Cortex of kidney (tissue), 1 donor: ENCODE results near the gene EMC7.
"Not testable (repeated sequence)": the region's sequence is repeated elsewhere in the genome, so short reads cannot be mapped to it uniquely, and the experiment has no call there.

ENCODE experiments used
- DNase-seq: peaks from one replicate; lab custom pipeline; 2025; lab: John Stamatoyannopoulos, UW

The EMC7 gene

DNA sequence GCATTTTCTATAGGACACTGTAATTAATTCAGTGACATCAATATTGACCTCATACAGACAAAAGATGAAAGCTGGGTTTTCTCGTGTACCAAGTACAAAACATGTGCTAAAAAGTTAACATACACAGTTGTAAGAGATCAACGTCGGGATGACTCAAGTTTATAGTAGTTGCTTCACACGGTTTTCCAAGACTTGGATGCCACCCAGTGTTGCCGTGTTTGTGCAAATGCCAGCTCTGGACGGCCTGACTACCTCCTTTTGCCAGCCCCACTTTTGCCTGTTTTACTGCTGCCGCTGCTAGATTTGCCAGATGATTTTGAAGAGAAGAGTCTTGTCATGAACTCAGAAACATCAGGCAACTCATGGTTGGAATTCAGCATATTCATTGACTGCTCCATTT lies 17.6 kb downstream of the EMC7 start:
- no peak for DNase-seq

DNA sequence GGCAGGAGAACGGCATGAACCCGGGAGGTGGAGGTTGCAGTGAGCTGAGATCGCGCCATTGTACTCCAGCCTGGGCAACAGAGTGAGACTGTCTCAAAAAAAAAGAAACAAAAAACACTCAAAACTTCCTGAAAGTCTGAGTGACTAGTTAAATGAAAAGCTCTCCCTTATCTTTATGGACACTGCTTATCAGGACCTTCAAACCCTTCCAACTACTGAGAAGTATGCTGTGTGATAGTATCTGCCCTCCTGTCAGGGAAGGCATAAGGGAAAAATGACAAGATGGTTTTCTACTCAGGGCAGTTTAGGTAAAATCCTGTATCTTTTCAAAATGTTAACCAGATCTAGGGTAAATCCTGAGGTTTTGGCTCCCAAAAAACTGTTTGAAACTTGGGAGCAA lies 21.8 kb downstream of the EMC7 start:
- DNase-seq, result no peak

DNA sequence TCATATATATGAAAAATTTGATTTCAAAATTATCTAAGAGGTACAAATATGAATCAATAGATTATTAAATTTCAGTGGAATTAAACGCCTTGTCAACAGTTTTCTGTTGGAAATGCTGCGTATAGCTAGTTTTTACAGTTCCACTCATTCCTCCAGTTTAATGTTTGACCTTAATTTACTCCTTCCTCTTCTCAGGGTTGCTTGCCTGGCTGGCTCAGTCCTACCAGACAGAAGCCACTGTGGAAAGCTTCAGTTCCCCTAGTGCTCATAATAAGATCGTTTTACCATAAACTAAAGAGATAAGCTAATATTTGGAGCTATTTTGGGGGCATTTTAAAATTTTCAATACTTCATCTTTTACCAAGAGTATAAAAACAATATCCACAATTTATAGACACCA lies 22.8 kb downstream of the EMC7 start:
- no peak for DNase-seq

DNA sequence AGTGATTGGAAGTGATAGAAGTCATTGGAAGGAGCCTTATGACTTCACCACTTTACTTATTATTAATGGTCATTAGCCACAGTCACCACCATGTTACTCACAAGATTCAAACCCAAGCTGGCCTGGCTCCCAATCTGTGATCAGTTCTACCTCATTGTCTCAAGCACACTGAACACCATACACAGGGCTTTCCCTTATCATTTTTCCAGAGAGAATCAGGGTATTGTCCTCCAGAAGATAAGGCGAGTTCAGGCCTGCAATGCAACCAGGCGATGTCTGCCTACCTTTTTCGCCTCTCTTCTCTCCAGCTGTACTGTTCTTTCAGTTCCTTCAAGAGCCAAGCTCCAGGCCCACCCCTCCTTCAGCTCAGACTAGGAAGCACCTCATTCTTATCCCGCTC lies 24.9 kb downstream of the EMC7 start:
- DNase-seq, result no peak

DNA sequence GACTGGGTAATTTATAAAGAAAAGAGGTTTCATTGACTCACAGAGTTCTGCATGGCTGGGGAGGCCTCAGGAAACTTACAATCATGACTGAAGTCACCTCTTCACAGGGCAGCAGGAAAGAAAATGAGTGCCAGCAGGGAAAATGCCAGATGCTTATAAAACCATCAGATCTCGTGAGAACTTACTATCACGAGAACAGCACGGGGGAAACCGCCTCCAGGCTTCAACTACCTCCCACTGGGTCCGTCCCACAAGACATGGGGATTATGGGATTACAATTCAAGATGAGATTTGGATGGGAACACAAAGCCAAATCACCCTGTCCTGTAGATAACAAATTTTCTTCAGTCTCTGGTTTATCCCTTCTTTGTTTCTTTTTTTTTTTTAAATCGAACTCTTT lies 31.7 kb downstream of the EMC7 start:
- DNase-seq, result no peak

DNA sequence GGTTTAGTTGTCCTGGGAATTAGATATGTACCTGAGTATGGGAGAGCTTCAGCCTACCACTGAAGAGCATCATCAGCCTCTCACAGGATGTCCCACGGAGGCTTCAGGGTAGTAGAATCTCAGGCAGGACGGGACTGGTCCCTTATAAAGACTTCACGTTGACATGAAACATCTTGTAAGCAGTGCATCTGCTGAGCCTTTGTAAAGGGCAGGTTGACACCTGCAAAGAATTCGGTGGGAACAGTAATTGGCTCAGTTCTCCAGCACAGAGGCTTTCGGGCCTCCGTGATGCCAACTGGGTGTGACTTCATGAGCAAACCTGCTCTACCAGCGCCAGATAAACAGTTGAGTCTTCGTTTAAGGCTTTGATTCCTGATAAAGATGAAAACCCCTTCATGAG lies 35.7 kb downstream of the EMC7 start:
- no peak for DNase-seq

DNA sequence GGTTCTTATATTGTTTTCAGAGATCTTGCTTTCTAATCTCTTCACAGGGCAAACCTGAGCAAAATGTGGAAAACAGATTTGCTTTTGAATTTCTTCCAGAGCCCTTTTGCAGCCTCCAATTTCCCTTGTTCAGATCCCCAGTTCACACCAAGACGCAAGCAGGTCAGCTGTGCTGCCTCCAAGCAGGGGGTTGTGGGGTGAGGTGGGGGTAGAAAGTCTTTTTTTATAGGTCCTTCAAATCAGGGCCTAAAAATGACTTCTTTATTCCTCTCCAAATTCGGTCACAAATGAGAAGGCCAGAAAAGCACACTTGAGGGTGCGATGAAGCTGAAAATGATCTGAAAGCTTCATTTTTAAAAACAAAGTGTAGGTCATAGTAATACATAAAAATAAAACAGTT lies 36.4 kb downstream of the EMC7 start:
- DNase-seq, result no peak

DNA sequence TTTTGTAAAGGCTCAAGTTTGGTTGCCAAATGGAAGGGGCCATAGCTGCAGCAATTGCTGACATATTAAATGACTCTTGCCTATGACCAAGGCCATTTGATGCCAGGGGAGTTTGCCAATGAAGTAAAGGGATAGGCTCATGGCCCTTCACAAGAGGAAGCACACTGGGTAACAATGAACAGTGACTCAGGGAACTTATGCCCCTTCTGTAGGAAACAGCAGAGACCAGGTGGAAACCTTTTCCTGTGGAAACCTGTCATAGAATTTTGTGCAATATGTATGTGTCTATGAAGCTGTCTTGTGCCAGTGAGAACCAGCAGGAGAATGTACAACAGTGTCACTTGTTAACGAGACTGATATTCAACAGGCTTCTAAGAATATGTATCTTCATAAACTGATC lies 37.2 kb downstream of the EMC7 start:
- DNase-seq, result no peak

DNA sequence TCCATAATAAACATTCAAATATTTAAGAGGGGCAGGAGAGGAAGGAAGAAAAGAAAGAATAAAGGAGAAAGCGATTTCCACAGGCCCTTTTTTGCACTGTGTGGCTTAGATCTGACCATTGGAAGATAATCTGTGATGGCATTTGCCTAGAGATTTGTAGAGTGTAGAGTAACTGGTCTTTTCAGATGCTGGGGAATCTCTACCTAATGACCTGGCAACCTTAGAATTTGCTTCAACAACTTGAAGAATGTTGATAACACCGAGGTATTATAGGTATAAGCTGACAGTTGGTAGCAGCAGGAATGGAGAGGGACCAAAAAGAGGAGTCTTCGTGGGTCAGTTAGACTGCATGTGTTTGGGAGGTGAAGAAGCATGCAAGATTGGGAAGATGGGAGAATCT lies 41.7 kb downstream of the EMC7 start:
- DNase-seq, result no peak

DNA sequence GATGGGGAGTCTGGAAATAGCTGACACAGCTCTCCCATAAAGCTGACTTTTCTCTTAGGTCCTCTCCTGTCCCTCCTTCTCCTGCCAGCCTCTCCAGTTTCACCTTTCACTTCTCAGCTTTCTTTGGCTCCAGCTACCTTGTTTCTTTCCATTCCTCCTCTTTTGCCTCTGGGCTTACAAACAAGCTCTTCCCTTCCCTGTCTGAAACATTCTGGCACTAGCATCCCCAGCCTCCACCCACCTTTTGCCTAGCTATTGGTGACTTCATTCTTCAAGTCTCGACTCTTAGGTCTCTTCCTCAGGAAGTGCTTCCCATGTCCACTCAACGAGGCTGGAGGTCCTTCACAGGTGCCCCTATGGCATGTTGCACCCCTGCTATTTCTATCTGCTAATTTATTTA lies 42.2 kb downstream of the EMC7 start:
- DNase-seq, result no peak

DNA sequence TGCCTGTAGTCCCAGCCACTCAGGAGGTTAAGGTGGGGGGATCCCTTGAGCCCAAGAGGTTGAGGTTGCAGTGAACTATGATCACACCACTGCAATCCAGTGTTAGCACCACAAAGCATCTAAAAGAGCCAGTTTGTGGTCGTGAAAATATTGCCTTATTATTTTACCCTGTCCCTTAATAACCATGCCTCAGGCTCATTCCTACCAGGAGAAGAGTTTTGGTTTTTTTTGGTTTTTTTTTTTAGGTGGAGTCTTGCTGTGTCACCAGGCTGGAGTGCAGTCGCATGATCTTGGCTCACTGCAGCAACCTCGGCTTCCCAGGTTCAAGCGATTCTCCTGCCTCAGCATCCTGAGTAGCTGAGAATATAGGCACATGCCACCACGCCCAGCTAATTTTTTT lies 44.8 kb downstream of the EMC7 start:
- DNase-seq, result no peak

DNA sequence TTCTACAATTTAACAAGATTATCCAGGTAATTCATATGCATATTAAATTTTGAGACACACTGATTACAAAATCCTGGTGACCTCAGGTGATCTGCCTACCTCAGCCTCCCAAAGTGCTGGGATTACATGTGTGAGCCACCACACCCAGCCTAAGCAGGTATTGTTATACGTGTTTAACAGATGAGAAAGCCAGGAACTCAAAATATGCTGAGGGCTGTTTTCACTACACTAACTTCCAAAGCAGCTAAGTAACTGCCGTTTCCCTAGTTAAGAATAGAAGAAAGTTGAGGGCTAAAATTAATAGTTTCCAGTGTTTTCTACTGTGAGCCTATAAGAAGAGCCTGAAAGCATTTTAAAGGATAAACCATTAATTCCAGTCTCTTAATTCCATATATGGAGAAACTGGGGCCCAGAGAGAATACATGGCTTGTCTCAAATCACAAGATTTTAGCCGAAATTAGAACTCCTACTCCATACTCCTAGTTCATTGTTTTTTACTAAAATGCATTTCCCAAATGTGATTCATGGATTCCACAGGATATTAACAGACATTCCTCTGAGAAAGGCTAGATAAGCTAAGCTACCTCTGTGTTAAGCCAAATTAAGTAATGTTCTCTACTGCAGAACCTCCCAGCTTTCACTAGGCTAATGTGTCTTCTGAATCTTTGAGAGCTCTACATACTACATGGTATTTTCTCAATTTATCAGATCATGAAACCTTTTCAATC lies 45.6 kb downstream of the EMC7 start:
- DNase-seq, result no peak

DNA sequence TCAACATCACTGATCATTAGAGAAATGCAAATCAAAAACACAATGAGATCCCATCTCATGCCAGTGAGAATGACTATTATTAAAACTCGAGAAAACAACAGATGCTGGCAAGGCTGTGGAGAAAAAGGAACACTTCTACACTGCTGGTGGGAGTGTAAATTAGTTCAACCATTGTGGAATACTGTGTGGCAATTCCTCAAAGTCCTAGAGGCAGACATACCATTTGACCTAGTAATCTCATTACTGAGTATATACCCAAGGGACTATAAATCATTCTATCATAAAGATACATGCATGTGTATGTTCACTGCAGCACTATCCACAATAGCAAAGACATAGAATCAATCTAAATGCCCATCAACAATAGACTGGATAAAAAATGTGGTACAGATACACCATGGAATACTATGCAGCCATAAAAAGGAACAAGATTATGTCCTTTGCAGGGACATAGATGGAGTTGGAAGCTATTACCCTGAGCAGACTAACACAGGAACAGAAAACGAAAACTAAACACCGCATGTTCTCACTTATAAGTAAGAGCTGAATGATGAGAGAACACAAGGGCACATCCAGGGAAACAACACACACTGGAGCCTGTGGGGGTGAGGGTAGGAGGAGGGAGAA lies 47.5 kb downstream of the EMC7 start:
- no peak for DNase-seq

DNA sequence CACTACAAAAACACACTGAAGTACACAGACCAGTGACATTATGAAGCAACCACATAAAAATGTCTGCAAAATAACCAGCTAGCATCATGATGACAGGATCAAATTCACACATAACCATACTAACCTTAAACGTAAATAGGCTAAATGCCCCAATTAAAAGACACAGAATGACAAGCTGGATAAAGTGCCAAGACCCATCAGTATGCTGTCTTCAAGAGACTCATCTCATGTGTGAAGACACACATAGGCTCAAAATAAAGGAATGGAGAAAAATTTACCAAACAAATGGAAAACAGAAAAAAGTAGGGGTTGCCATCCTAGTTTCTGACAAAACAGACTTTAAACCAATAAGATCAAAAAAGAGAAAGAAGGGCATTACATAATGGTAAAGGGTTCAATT lies 51.3 kb downstream of the EMC7 start:
- DNase-seq, result not testable (repeated sequence)

DNA sequence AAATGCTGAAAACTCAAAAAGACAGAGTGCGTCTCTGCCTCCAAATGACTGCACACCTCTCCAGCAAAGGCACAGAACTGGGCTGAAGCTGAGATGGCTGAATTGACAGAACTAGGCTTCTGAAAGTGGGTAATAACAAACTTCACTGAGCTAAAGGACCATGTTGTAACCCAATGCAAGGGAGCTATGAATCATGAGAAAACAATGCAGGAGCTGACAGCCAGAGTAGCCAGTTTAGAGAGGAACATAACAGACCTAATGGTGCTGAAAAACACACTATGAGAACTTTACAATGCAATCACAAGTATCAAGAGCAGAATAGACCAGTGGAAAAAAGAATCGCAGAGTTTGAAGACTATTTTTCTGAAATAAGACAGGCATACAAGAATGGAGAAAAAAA lies 52.5 kb downstream of the EMC7 start:
- DNase-seq, result no peak

DNA sequence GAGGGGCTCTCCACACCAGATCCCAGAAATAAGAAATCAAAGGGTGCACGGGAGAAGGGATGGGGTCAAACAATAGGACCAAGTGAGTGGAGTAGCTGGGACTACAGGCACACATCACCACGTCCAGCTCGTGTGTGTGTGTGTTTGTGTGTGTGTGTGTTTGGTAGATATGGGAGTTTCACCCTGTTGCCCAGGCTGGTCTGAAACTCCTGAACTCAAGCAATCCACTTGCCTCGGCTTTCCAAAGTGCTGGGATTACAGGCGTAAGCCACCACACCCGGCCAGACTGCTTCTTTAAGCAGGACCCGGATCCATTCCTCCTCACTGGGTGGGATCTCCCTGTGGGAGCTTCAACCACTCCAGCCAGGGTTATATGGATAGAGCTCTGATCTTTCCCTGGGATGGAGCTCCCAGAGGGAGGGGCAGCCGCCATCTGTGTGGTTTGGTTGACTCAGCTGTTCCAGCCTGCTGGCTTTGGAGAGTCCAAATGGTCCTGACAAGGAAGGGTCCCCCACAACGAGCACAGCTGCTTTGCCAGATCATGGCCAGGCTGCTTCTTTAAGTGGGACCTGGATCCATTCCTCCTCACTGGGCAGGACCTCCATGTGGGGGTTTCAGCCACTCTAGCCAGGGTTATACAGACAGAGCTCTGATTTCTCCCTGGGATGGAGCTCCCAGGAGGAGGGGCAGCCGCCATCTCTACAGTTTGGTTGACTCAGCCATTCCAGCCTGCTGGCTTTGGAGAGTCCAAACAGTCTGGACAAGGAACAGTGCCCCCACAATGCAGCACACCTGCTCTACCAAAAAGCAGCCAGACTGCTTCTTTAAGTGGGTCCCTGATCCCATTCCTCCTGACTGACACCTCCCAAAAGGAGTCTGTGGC lies 53.5 kb downstream of the EMC7 start:
- DNase-seq, result no peak

DNA sequence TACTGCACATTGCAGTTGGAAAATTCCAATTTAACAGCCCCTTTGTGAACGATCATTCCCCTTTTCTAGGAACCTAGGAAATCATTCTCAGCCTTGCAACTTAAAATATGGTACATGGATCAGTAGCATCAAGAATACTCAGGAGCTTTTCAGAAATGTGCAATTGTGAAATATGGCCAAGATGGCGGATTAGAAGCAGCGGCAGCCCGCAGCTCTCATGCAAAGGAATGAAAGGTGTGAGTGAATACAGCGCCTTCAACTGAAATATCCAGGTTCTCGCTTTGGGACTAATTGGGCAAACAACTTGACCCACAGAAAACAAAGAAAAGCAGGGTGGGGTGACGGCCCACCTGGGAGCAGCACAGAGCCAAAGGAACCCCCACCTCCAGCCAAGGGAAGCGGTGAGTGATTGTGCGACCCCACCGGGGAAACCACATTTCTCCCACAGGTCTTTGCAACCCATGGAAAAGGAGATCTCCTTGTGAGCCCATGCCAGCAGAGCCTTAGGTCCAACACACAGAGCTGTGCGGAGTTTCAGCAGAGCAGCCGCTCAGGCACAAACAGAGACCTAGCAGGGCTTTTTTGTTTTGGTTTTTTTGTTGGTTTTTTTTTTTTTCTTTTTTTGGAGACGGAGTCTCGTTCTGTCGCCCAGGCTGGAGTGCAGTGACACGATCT lies 55.1 kb downstream of the EMC7 start:
- no peak for DNase-seq

DNA sequence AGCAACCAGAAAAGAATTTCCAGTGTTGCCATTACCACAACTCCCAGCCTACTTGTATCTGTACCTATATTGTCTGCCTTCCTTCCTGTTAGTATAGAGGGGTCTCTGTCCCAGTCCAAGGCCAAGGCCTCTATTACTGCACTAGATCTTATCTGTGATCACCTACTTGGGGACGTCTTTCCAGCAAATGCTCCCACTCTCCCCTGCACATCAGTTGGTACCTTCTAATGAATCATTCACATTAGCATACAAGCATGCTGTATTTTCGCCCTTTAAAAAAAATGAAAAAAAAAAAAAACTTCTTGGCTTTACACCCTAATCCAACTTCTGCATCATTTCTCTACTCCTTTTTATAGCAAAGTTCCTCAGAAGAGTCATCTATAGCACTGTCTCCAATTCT lies 57.8 kb downstream of the EMC7 start:
- no peak for DNase-seq

DNA sequence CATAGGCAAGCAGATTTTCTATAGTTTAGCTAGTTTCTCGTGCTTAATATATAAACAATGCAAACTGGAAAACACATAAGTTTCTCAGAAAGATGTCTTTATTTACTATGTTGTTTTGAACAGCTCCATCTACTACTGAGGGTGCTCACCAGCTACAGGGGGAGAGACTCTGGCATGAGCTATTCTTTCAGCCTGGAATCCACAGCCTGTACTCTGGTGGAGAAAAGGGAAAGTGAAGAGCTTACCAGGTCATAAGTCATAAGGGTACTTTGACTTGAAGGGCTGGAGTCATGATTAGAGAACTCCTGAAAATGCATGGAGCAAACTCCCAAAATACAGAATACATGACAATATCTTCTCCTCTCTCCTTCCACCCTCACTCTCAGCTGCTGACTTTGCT lies 58.3 kb downstream of the EMC7 start:
- DNase-seq, result no peak

DNA sequence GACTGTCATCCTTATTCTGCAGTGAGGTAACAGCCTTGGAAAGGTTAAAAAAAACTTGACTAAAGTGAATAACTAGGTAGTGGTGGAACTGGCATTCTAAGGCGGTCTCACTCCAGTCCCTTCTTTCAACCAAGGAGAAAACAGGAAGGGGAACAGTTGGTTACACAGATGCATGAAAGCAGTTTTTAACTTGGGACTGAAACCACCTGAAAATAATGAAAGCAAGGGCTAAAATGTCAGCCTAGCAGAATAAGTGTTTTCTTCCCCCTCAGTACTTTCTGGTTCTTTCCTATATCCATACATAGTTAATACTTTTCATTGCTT lies 61.9 kb downstream of the EMC7 start:
- DNase-seq, result no peak

DNA sequence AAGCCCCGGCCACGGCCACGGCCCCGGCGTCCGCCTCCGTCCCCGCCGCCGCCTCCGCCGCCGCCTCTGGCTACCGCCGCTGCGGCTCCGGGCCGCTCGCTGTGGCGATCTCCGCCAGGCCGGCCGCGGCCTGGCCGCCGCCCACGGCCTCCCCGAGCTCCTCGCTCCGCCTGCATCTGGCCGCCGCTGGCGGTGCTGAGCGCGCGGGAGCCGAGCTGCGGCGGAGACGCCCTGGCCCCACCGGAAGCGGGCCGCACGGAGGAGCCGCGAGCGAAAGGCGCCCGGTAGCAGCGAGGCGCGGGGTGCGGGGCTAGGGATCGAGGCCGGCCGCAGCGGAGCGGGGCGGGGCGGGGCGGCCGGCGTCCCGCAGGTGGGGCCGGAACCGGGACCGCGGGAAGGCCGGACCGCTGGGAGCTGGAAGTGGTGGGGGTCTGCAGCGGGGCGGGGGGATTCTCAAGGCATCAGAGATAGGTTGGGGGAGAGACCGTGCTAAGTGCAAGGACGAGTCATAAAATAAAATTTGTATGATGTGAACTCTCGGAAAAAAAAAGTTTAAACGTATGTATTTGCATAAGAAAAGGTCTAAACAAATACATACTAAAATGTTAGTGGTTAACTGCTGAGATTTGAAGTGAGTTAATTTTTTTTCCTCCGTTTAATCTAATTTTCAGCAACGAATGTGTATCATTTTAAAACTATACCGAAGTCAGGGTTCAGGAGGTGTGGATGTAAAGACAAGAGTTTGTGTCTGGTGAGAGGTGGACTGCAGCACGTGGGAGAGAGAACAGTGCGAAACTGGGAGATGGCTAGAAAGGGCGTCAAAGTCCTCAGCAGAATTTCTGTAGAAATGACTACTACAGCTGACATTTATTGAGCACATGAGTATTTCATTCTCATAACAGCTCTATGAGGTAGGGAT lies 62.5 kb downstream of the EMC7 start, which contains the start of gene AVEN:
Gene AVEN, minus strand, starts transcription at position 334 of the 919 bp plus-strand sequence. Its CDS starts 158 bp downstream, at position 176.
- no peak for DNase-seq
